Endothelial cell of umbilical vein (primary cell): ENCODE measurements around the gene RSPRY1. TPM values are rescaled to one million over a fixed set of nuclear protein-coding genes. Genes with fewer than 3 reads are reported as not detected.

Experiments
- BruUV-seq: library from RNA; stranded (reverse); fragments of 400-500 nt; replicated peaks from 2 replicates; lab custom pipeline; 2021; lab: Mats Ljungman, UMichigan
- CTCF ChIA-PET: fragments of 300-600, 350-600 bp; sonication (Branson Sonifier 250); formaldehyde crosslinking; loops from one replicate; lab custom pipeline; 2021; ENCODE audit warnings: antibody characterized with exemption, inconsistent platforms; lab: Charles Lee
- POLR2A ChIA-PET: fragments of 300-600, 350-600 bp; sonication (Branson Sonifier 250); formaldehyde crosslinking; loops from one replicate; lab custom pipeline; 2021; ENCODE audit warnings: antibody characterized with exemption, inconsistent platforms; lab: Charles Lee
- DNase-seq: peaks from one replicate; pipeline ENCODE4 v3.0.0-alpha.2; 2011; ENCODE audit warnings: low read depth, low spot score
- FAIRE-seq: peaks from 2 replicates; lab custom pipeline; 2011; peaks lifted over from hg19 to GRCh38; lab: Jason Lieb, UNC
- H2AFZ ChIP-seq: 2 replicates; pipeline ENCODE4 v1.6.0; 2012; ENCODE audit warnings: low read depth, low read length, control low read depth, inconsistent platforms
- H3K27ac ChIP-seq: 2 replicates; pipeline ENCODE4 v1.5.1; 2011; ENCODE audit warnings: low read depth, mild to moderate bottlenecking, control low read depth, low read length, moderate library complexity; ENCODE audit not compliant: insufficient read depth
- H3K27me3 ChIP-seq, 2 experiments: 2 replicates each; pipeline versions ENCODE4 v1.6.0 to v1.6.1; 2011; ENCODE audit warnings: low read length in 2 of 2, mixed read lengths in 1 of 2; ENCODE audit not compliant: control insufficient read depth in 2 of 2, insufficient read depth in 2 of 2
- H3K36me3 ChIP-seq, 2 experiments: 2 replicates in 1 of 2; 3 replicates in 1 of 2; pipeline ENCODE4 v1.5.1; 2011; ENCODE audit warnings: low read length in 2 of 2, mild to moderate bottlenecking in 1 of 2, moderate library complexity in 1 of 2; ENCODE audit not compliant: control insufficient read depth in 2 of 2, insufficient read depth in 2 of 2; ENCODE audit errors: extremely low read depth in 1 of 2
- H3K4me1 ChIP-seq: 3 replicates; pipeline ENCODE4 v1.5.1; 2011; ENCODE audit warnings: mild to moderate bottlenecking, low read length; ENCODE audit not compliant: control insufficient read depth, insufficient read depth; ENCODE audit errors: extremely low read depth
- H3K4me2 ChIP-seq: 2 replicates; pipeline ENCODE4 v1.6.1; 2011; ENCODE audit warnings: low read length, control low read depth, mixed read lengths; ENCODE audit not compliant: insufficient read depth
- H3K4me3 ChIP-seq, 3 experiments: fragments of 200-600 bp in 1 of 3; sonication (generic), shearing (Covaris generic) in 1 of 3; replicated peaks in 1 of 3; 2 replicates each; pipeline ENCODE4 v1.5.1; 2011 to 2016; ENCODE audit warnings: control low read depth in 3 of 3, low read length in 3 of 3, mild to moderate bottlenecking in 2 of 3, inconsistent platforms in 1 of 3, low read depth in 1 of 3, moderate library complexity in 1 of 3; ENCODE audit not compliant: insufficient read depth in 1 of 3
- H3K79me2 ChIP-seq: 2 replicates; pipeline ENCODE4 v1.6.0; 2012; ENCODE audit warnings: low read length, inconsistent platforms; ENCODE audit not compliant: control insufficient read depth, insufficient read depth
- H3K9ac ChIP-seq: replicated peaks from 2 replicates; pipeline ENCODE3; 2011; ENCODE audit warnings: low read length, control low read depth; ENCODE audit not compliant: insufficient read depth; ENCODE audit errors: extremely low read depth
- H3K9me1 ChIP-seq: replicated peaks from 3 replicates; pipeline ENCODE4 v1.6.0; 2011; ENCODE audit warnings: mild to moderate bottlenecking, low read length; ENCODE audit not compliant: control insufficient read depth, insufficient read depth; ENCODE audit errors: extremely low read depth
- H3K9me3 ChIP-seq: replicated peaks from 2 replicates; pipeline ENCODE4 v1.5.1; 2012; ENCODE audit warnings: low read length, inconsistent platforms; ENCODE audit not compliant: control insufficient read depth, insufficient read depth
- H4K20me1 ChIP-seq: replicated peaks from 2 replicates; pipeline ENCODE3; 2011; ENCODE audit warnings: mild to moderate bottlenecking, low read length; ENCODE audit not compliant: control insufficient read depth, insufficient read depth; ENCODE audit errors: extremely low read depth
- EZH2 ChIP-seq: IDR thresholded peaks from 2 replicates; pipeline ENCODE4 v1.6.1; 2012; ENCODE audit warnings: borderline replicate concordance, low read depth, mild to moderate bottlenecking, moderate library complexity, low read length, inconsistent platforms; ENCODE audit not compliant: severe bottlenecking
- FOS ChIP-seq: IDR thresholded peaks from 2 replicates; pipeline ENCODE4 v1.6.1; 2011; ENCODE audit warnings: mild to moderate bottlenecking, low read length, moderate library complexity, borderline replicate concordance; ENCODE audit not compliant: insufficient read depth
- GATA2 ChIP-seq: IDR thresholded peaks from 2 replicates; pipeline ENCODE4 v1.7.0; 2011; ENCODE audit warnings: low read depth, mild to moderate bottlenecking, moderate library complexity, mixed read lengths, low read length; ENCODE audit not compliant: insufficient read length, insufficient read depth
- JUN ChIP-seq: IDR thresholded peaks from 2 replicates; pipeline ENCODE4 v1.6.1; 2011; ENCODE audit warnings: borderline replicate concordance, low read depth; ENCODE audit not compliant: insufficient read length, insufficient read depth
- MYC ChIP-seq: IDR thresholded peaks from one replicate; pipeline ENCODE4 v1.6.1; 2011; ENCODE audit warnings: mild to moderate bottlenecking, low read depth, low read length
- POLR2A ChIP-seq: IDR thresholded peaks from 2 replicates; pipeline ENCODE4 v1.6.1; 2012; ENCODE audit warnings: low read depth, mild to moderate bottlenecking, control low read depth, low read length
- POLR2AphosphoS5 ChIP-seq: IDR thresholded peaks from 2 replicates; pipeline ENCODE4 v1.6.1; 2012; ENCODE audit warnings: low read depth, mild to moderate bottlenecking, control low read depth, low read length, moderate library complexity; ENCODE audit not compliant: insufficient read depth
- dilution Hi-C: fragments of 300-500 bp; cut with MboI; formaldehyde crosslinking; loops from one replicate; pipeline ENCODE4 v1.15.0; 2019; ENCODE audit warnings: low sequenced_read_pairs; ENCODE audit not compliant: extremely low pct_ligation_motif_present
- intact Hi-C: fragments of 100-400 bp; cut with micrococcal nuclease; formaldehyde crosslinking; loops from one replicate; pipeline ENCODE4 v1.10.0; 2022
- polyA plus RNA-seq, 4 experiments: library from polyadenylated mRNA; depleted of rRNA in 3 of 4; stranded (reverse) in 3 of 4; unstranded in 1 of 4; fragments of >200 nt; gene quantifications; 2 replicates each; pipeline versions ENCODE4 v1.2.1 to v1.2.3, GENCODE V29; 2011 to 2012; ENCODE audit warnings: missing spikeins in 1 of 4
- total RNA-seq: library from RNA; stranded (reverse); gene quantifications from 2 replicates; pipeline ENCODE4 v1.2.3, GENCODE V29; 2021
- TF ChIP-seq, protein P1 (sequence below): IDR thresholded peaks from 2 replicates; pipeline ENCODE4 v1.6.1; 2011; ENCODE audit not compliant: insufficient read depth, insufficient read length
- TF ChIP-seq, protein P2 (sequence below), 2 donors: IDR thresholded peaks; 1 replicate in 1 of 2; 2 replicates in 1 of 2; pipeline ENCODE4 v1.5.1; 2011; ENCODE audit warnings: low read length in 2 of 2, mild to moderate bottlenecking in 2 of 2, moderate library complexity in 2 of 2, control low read depth in 1 of 2, inconsistent platforms in 1 of 2, low read depth in 1 of 2; ENCODE audit not compliant: insufficient read depth in 1 of 2; ENCODE audit errors: extremely low read depth in 1 of 2

RSPRY1 gene
- total and polyA plus RNA-seq, 2 donors (not counting 3 experiments of a cell fraction or from before 2014, with no cell fraction given), result 28.5 to 55.1 TPM

DNA sequence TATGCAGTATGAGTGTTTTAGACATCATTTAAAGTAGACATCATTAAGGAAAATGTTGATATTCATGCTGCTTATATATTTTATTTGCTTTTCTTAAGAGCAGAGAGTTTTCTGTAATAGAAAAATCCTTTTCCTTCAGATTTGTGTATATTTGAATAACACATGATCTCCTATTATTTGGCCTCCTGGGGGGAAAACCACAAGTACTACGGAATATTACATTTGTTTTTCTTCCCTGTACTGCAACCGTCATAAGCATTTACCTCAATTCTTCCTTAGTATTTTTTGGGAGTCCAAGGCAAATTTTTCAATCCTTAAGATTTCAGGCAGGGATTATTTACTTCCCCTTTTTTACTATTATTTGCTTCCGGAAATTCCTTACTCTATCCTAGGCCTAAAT is 6.0 kb downstream of the RSPRY1 start:
- intact Hi-C loops, result no loop called here
- ChIA-PET POLR2A (no interaction called here), CTCF (no interaction called here)
- Histone ChIP-seq H2AFZ (no peak overlapping the region), H3K27ac (peak overlapping the region; percentile 12), H3K27me3 (no peaks in the 10 kb centered on the region), H3K4me3 (no peak overlapping the region), H3K9me1 (no peaks in the 10 kb centered on the region), H3K9ac (no peak overlapping the region), H3K4me2 (peak overlapping the region; percentile 12), H3K79me2 (peaks cover 89% of the 10 kb centered on the region), H3K4me1 (peaks cover 62% of the 10 kb centered on the region), H3K36me3 (peaks cover 0 to 3% of the 10 kb centered on the region in 2 experiments), H3K9me3 (no peaks in the 10 kb centered on the region), H4K20me1 (no peaks in the 10 kb centered on the region)
- DNase-seq (no peak), FAIRE-seq (no peak)
- dilution Hi-C loops, result no loop called here
- BruUV-seq, result no TSS peak
- TF ChIP-seq, protein P1, sequence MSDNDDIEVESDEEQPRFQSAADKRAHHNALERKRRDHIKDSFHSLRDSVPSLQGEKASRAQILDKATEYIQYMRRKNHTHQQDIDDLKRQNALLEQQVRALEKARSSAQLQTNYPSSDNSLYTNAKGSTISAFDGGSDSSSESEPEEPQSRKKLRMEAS, result no peak
- TF ChIP-seq MYC, result no peak
- TF ChIP-seq, protein P2, sequence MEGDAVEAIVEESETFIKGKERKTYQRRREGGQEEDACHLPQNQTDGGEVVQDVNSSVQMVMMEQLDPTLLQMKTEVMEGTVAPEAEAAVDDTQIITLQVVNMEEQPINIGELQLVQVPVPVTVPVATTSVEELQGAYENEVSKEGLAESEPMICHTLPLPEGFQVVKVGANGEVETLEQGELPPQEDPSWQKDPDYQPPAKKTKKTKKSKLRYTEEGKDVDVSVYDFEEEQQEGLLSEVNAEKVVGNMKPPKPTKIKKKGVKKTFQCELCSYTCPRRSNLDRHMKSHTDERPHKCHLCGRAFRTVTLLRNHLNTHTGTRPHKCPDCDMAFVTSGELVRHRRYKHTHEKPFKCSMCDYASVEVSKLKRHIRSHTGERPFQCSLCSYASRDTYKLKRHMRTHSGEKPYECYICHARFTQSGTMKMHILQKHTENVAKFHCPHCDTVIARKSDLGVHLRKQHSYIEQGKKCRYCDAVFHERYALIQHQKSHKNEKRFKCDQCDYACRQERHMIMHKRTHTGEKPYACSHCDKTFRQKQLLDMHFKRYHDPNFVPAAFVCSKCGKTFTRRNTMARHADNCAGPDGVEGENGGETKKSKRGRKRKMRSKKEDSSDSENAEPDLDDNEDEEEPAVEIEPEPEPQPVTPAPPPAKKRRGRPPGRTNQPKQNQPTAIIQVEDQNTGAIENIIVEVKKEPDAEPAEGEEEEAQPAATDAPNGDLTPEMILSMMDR (IDR thresholded peaks at IDR 0.05; ENCODE audit: extremely low read depth in 1 of 2, insufficient read depth in 1 of 2, low read depth in 1 of 2, low read length in 2 of 2), result no peak
- no peak for TF ChIP-seq JUN
- TF ChIP-seq GATA2, result no peak
- no peak for TF ChIP-seq POLR2AphosphoS5
- TF ChIP-seq FOS, result no peak
- no peak for TF ChIP-seq EZH2
- no peak for TF ChIP-seq POLR2A
